Measurements from ENCODE around the gene TEX19.
"Not testable (repeated sequence)": the region's sequence is repeated elsewhere in the genome, so short reads cannot be mapped to it uniquely, and the experiment has no call there.

The TEX19 gene

DNA sequence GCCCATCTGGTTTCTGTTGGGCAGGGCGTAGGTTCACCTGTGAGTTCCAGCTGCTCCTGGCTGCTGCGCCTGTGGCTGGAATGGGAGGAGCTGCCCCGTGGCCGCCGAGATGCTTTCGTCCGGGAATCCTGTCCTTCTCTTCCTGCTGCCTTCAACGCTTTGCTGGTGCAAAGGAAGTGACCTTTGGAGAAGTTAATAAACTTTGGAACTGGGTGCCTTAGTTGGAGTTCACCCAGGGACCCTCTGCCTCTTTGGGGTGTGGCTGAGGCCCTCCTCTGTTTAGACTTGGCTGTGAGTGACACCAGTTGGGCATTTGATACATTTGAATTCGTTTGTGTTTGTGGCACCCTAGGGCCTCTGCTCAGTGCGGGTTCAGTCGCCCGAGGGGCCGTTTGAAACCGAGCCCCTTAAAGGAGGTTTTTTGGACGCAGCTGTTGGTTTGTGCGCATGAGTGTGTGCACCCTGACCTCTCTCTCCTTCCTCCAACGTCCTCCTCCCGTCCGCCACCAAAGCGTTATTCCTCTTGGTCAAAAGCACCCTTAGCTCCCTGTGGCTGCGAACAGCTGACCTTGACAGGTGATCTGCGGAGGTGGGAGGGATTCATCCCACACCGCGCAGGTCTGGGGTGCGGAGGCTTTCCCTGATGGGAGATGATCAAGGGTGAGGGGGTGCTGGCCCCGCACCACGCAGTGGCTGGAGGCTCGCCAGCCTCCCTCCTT is 16.5 kb upstream of the TEX19 start:
- Histone ChIP-seq H3K27ac (no peak overlapping the region), H3K4me3 (no peak overlapping the region)
- TF ChIP-seq, protein P1, sequence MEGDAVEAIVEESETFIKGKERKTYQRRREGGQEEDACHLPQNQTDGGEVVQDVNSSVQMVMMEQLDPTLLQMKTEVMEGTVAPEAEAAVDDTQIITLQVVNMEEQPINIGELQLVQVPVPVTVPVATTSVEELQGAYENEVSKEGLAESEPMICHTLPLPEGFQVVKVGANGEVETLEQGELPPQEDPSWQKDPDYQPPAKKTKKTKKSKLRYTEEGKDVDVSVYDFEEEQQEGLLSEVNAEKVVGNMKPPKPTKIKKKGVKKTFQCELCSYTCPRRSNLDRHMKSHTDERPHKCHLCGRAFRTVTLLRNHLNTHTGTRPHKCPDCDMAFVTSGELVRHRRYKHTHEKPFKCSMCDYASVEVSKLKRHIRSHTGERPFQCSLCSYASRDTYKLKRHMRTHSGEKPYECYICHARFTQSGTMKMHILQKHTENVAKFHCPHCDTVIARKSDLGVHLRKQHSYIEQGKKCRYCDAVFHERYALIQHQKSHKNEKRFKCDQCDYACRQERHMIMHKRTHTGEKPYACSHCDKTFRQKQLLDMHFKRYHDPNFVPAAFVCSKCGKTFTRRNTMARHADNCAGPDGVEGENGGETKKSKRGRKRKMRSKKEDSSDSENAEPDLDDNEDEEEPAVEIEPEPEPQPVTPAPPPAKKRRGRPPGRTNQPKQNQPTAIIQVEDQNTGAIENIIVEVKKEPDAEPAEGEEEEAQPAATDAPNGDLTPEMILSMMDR (IDR thresholded peaks at IDR 0.05) = no peak
- no peak for DNase-seq (ENCODE audit: low spot score)

DNA sequence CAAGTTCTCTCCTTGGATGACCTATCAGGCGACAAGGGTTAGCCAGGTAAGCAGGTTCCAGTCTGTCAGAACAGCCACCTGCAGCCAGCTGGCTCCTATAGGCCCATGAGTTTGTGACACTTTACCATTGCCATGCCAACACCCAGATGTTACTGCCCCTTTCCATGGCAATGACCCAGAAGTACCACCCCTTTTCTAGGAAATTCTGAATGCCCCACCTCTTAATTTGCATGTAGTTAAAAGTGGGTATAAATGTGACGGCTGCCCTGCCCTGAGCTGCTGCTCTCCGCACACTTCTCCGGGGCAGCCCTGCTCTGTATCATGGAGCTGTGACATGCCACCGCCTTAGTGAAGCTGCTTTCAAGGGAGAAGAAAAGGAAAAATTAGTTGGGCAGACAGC is 15.5 kb upstream of the TEX19 start:
- Histone ChIP-seq H3K27ac (no peak overlapping the region), H3K4me3 (no peak overlapping the region)
- DNase-seq (ENCODE audit: low spot score) = no peak
- TF ChIP-seq, protein P1 (IDR thresholded peaks at IDR 0.05) = no peak

GRCh38 chr17:82344175-82344907 is 14.7 kb upstream of the TEX19 start:
- Histone ChIP-seq H3K4me3 (no peak overlapping the region), H3K27ac (no peak overlapping the region)
- DNase-seq (ENCODE audit: low spot score) = no peak
- TF ChIP-seq, protein P1 (IDR thresholded peaks at IDR 0.05) = no peak

- TF ChIP-seq, protein P1 (IDR thresholded peaks at IDR 0.05) = no peak
- DNase-seq (ENCODE audit: low spot score) = no peak
- no peak overlapping the region for H3K27ac ChIP-seq
- H3K4me3 ChIP-seq = no peak overlapping the region
Observed at GRCh38 chr17:82345151-82345976, 13.7 kb upstream of the TEX19 start.

- no peak for DNase-seq (ENCODE audit: low spot score)
- no peak overlapping the region for H3K4me3 ChIP-seq
- no peak overlapping the region for H3K27ac ChIP-seq
- TF ChIP-seq, protein P1 (IDR thresholded peaks at IDR 0.05) = no peak
Observed at GRCh38 chr17:82346342-82347300, 12.4 kb upstream of the TEX19 start.

DNA sequence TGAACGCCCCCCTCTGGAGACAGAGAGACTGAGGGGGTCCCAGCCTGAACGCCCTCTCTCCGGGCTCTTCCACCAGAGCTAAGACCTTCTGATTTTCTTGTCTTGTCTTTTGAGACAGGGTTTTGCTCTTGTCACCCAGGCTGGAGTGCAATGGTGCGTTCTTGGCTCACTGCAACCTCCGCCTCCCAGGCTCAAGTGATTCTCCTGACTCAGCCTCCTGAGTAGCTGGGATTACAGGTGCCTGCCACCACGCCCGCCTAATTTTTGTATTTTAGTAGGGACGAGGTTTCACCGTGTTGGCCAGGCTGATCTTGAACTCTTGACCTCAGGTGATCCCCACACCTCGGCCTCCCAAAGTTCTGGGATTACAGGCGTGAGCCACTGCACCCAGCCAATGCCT is 11.1 kb upstream of the TEX19 start:
- DNase-seq (ENCODE audit: low spot score); H3K27ac ChIP-seq; H3K4me3 ChIP-seq: not testable (repeated sequence)
